ENCODE data around the gene GSTM4. TPM values are rescaled to one million over a fixed set of nuclear protein-coding genes. Genes with fewer than 3 reads are reported as not detected.

The GSTM4 gene
- total and polyA plus RNA-seq, 2 of the 4 experiments (the other 2 are of a cell fraction) = 10.4 to 37.8 TPM

GRCh38 chr1:109628540-109629321, 27.2 kb upstream of the GSTM4 start (continued):
- TF ChIP-seq ELK1 (IDR thresholded peaks at IDR 0.05; ENCODE audit: borderline replicate concordance, low read depth, low read length) (no peak), SMC3 (IDR thresholded peaks at IDR 0.05; ENCODE audit: low read depth, low read length) (no peak)
- TF ChIP-seq, protein P1, sequence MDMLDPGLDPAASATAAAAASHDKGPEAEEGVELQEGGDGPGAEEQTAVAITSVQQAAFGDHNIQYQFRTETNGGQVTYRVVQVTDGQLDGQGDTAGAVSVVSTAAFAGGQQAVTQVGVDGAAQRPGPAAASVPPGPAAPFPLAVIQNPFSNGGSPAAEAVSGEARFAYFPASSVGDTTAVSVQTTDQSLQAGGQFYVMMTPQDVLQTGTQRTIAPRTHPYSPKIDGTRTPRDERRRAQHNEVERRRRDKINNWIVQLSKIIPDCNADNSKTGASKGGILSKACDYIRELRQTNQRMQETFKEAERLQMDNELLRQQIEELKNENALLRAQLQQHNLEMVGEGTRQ (IDR thresholded peaks at IDR 0.05; ENCODE audit: low read depth, low read length) = no peak
